Measurements from ENCODE around the gene SEMA4G.

DNA sequence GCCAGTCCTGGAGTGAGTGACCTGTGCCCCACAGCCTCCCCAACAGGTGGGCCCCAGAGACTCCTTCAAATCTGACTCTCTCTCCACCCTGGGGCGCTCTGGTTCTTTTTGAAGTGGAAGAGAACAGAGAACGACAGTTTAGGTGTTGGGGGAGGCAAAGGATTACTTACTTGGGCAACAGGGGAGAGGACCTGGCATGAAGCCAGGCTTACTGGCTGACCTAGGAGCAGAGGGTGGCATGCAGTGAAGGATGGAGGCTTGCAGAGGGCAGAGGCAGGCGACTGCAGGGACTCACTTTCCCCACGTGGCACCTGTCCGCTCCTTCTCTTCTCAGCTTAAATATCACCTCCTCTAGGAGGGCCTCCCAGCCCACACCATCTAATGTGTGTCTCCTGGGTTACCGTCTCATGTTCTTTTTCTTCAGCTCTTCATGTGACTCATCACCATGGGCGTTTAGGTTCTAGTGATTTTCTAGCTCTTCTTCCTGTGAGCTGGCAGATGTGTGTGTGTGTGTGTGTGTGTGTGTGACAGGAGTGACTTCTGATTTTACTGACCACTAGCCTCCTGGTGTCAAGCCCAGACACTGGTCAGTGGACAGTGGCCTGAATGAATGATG is 45.8 kb downstream of the SEMA4G start:
- TF ChIP-seq, protein P1, sequence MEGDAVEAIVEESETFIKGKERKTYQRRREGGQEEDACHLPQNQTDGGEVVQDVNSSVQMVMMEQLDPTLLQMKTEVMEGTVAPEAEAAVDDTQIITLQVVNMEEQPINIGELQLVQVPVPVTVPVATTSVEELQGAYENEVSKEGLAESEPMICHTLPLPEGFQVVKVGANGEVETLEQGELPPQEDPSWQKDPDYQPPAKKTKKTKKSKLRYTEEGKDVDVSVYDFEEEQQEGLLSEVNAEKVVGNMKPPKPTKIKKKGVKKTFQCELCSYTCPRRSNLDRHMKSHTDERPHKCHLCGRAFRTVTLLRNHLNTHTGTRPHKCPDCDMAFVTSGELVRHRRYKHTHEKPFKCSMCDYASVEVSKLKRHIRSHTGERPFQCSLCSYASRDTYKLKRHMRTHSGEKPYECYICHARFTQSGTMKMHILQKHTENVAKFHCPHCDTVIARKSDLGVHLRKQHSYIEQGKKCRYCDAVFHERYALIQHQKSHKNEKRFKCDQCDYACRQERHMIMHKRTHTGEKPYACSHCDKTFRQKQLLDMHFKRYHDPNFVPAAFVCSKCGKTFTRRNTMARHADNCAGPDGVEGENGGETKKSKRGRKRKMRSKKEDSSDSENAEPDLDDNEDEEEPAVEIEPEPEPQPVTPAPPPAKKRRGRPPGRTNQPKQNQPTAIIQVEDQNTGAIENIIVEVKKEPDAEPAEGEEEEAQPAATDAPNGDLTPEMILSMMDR (IDR thresholded peaks at IDR 0.05), result no peak
- TF ChIP-seq POLR2A (IDR thresholded peaks at IDR 0.05), result no peak

All from esophagus squamous epithelium (tissue), 4 donors.